HepG2 (cell line): Measurements from ENCODE around the gene PIGV. TPM values are rescaled to one million over a fixed set of nuclear protein-coding genes. Genes with fewer than 3 reads are reported as not detected.

ENCODE experiments used
- ATF2 ChIP-seq: sonication (generic); formaldehyde crosslinking; IDR thresholded peaks from 2 replicates; pipeline ENCODE4 v1.4.0; 2020; ENCODE audit warnings: missing genetic modification reagents
- ATF7-NPFF ChIP-seq: sonication (generic); formaldehyde crosslinking; IDR thresholded peaks from 2 replicates; pipeline ENCODE4 v1.8.1; 2023; ENCODE audit warnings: mild to moderate bottlenecking, low read depth, missing genetic modification reagents, moderate library complexity
- ATM ChIP-seq: fragments of 450-650 bp; IDR thresholded peaks from 2 replicates; pipeline ENCODE4 v1.7.1; 2017; ENCODE audit warnings: mild to moderate bottlenecking, borderline replicate concordance
- IKZF5 ChIP-seq: IDR thresholded peaks from 2 replicates; pipeline ENCODE4 v1.6.1; 2018; ENCODE audit warnings: missing genetic modification reagents, mild to moderate bottlenecking, missing compliant biosample characterization
- KAT8 ChIP-seq: IDR thresholded peaks from 2 replicates; pipeline ENCODE4 v1.6.1; 2016; ENCODE audit warnings: missing genetic modification reagents, missing compliant biosample characterization
- MXI1 ChIP-seq: IDR thresholded peaks from 3 replicates; pipeline ENCODE4 v1.6.1; 2012; ENCODE audit warnings: low read depth, low read length, inconsistent platforms, borderline replicate concordance
- MYPOP ChIP-seq: sonication (generic); formaldehyde crosslinking; IDR thresholded peaks from 2 replicates; pipeline ENCODE4 v1.8.1; 2023; ENCODE audit warnings: mild to moderate bottlenecking, moderate library complexity, missing genetic modification reagents
- NFATC3 ChIP-seq: sonication (generic); formaldehyde crosslinking; IDR thresholded peaks from 2 replicates; pipeline ENCODE4 v1.5.1; 2020; ENCODE audit warnings: mild to moderate bottlenecking, missing genetic modification reagents
- NFE2L1 ChIP-seq: sonication (generic); formaldehyde crosslinking; IDR thresholded peaks from 2 replicates; pipeline ENCODE4 v1.4.0; 2020; ENCODE audit warnings: missing genetic modification reagents, mild to moderate bottlenecking, borderline replicate concordance
- SIX4 ChIP-seq: sonication (generic); formaldehyde crosslinking; IDR thresholded peaks from 2 replicates; pipeline ENCODE4 v1.4.0; 2020; ENCODE audit warnings: missing genetic modification reagents
- SP140L ChIP-seq: sonication (generic); formaldehyde crosslinking; IDR thresholded peaks from 2 replicates; pipeline ENCODE4 v1.4.0; 2020; ENCODE audit warnings: missing genetic modification reagents, borderline replicate concordance
- TARDBP ChIP-seq: sonication (generic); formaldehyde crosslinking; IDR thresholded peaks from 2 replicates; pipeline ENCODE4 v1.8.0; 2022; ENCODE audit warnings: mild to moderate bottlenecking, missing genetic modification reagents
- ZBTB10 ChIP-seq: sonication (generic); formaldehyde crosslinking; IDR thresholded peaks from 2 replicates; pipeline ENCODE4 v1.4.0; 2020; ENCODE audit warnings: missing genetic modification reagents, borderline replicate concordance
- ZFP91 ChIP-seq: sonication (generic); formaldehyde crosslinking; IDR thresholded peaks from 2 replicates; pipeline ENCODE4 v1.9.0; 2022; ENCODE audit warnings: missing genetic modification reagents, mild to moderate bottlenecking, borderline replicate concordance
- ZIK1 ChIP-seq: sonication (generic); formaldehyde crosslinking; IDR thresholded peaks from 2 replicates; pipeline ENCODE4 v1.5.0; 2020; ENCODE audit warnings: mild to moderate bottlenecking, low read depth, missing genetic modification reagents, borderline replicate concordance
- ZKSCAN1 ChIP-seq: fragments of 150-350 bp; IDR thresholded peaks from 2 replicates; pipeline ENCODE4 v1.6.1; 2014; ENCODE audit warnings: low read length
- ZNF3 ChIP-seq: IDR thresholded peaks from 2 replicates; pipeline ENCODE4 v1.7.0; 2017; ENCODE audit warnings: inconsistent platforms
- ZNF33B ChIP-seq: sonication (generic); formaldehyde crosslinking; IDR thresholded peaks from 2 replicates; pipeline ENCODE4 v1.5.1; 2020; ENCODE audit warnings: mild to moderate bottlenecking, missing genetic modification reagents
- ZNF451 ChIP-seq: sonication (generic); formaldehyde crosslinking; IDR thresholded peaks from 2 replicates; pipeline ENCODE4 v1.5.0; 2020; ENCODE audit warnings: mild to moderate bottlenecking, missing genetic modification reagents
- ZNF562 ChIP-seq: sonication (generic); formaldehyde crosslinking; IDR thresholded peaks from 2 replicates; pipeline ENCODE4 v1.8.0; 2022; ENCODE audit warnings: missing genetic modification reagents, borderline replicate concordance
- ZNF572 ChIP-seq: sonication (generic); formaldehyde crosslinking; IDR thresholded peaks from 2 replicates; pipeline ENCODE4 v1.5.1; 2020; ENCODE audit warnings: mild to moderate bottlenecking, missing genetic modification reagents
- ZNF792 ChIP-seq: IDR thresholded peaks from 2 replicates; pipeline ENCODE4 v1.6.1; 2016
- ZNF891 ChIP-seq: sonication (generic); formaldehyde crosslinking; IDR thresholded peaks from 2 replicates; pipeline ENCODE4 v1.5.0; 2020; ENCODE audit warnings: mild to moderate bottlenecking, missing genetic modification reagents
- polyA plus RNA-seq, 8 experiments: library from polyadenylated mRNA; depleted of rRNA in 3 of 8; stranded (reverse) in 7 of 8; unstranded in 1 of 8; fragments of >200 nt; fragmentation: Illumina TruSeq in 4 of 8; extraction: Trizol in 4 of 8; gene quantifications; 2 replicates each; pipeline versions ENCODE4 v1.2.1 to v1.2.3, GENCODE V29; 2011 to 2016; ENCODE audit warnings: low read depth in 4 of 8, missing spikeins in 1 of 8, mixed read lengths in 1 of 8; ENCODE audit not compliant: insufficient read depth in 1 of 8
- total RNA-seq, 5 experiments: library from RNA; depleted of rRNA; stranded (reverse); fragments of >200 nt; fragmentation: Illumina TruSeq; extraction: Trizol; gene quantifications; 2 replicates each; pipeline ENCODE4 v1.2.3, GENCODE V29; 2016; ENCODE audit warnings: low read depth in 1 of 5

The PIGV gene
- total and polyA plus RNA-seq, 2 of the 13 experiments (the other 11 are each of a cell fraction or from before 2014, with no cell fraction given) = 13.5 to 22.7 TPM

GRCh38 chr1:26831546-26832248 is 43.9 kb downstream of the PIGV start (continued):
- 0 out of 2 replicates have a peak, but pooled peaks have one; percentile 36 for TF ChIP-seq ZNF33B
- TF ChIP-seq ZNF572 = no peak
- TF ChIP-seq ZFP91 (CRISPR knock-in tag) = no peak; the same call in 1 of the 2 replicates
- TF ChIP-seq TARDBP = peak; percentile 82
- TF ChIP-seq MXI1 = peak; percentile 72; the same call in 1 of the 3 replicates
- TF ChIP-seq ZKSCAN1 = 0 out of 2 replicates have a peak, but pooled peaks have one; percentile 45
- TF ChIP-seq MYPOP (CRISPR knock-in tag) = peak; percentile 28; the same call in 1 of the 2 replicates
- no peak for TF ChIP-seq ATM
- no peak for TF ChIP-seq SP140L (CRISPR knock-in tag)
- no peak for TF ChIP-seq ZNF562 (CRISPR knock-in tag)
- no peak for TF ChIP-seq ZBTB10
- peak; percentile 90; the same call in 1 of the 2 replicates for TF ChIP-seq IKZF5 (CRISPR knock-in tag)
- TF ChIP-seq ZNF3 = peak; percentile 65; the same call in 1 of the 2 replicates
- no peak for TF ChIP-seq ATF7-NPFF
- no peak for TF ChIP-seq ZNF451 (CRISPR knock-in tag)
- TF ChIP-seq ZNF792 (CRISPR knock-in tag) = no peak
- 0 out of 2 replicates have a peak, but pooled peaks have one; percentile 30 for TF ChIP-seq SIX4 (CRISPR knock-in tag)
- TF ChIP-seq ZNF891 (CRISPR knock-in tag) = no peak
- TF ChIP-seq KAT8 (CRISPR knock-in tag) = peak; percentile 65
- no peak for TF ChIP-seq NFE2L1
- peak; percentile 75 for TF ChIP-seq ATF2
- no peak for TF ChIP-seq NFATC3 (CRISPR knock-in tag)
- no peak for TF ChIP-seq ZIK1 (CRISPR knock-in tag)
